GM21717 (cell line): ENCODE results near the gene NRG3.
"Not testable (repeated sequence)": the region's sequence is repeated elsewhere in the genome, so short reads cannot be mapped to it uniquely, and the experiment has no call there.

ENCODE experiments used
- ATAC-seq: cut with Tn5 transposase; IDR thresholded peaks from one replicate; pipeline ENCODE4 v1.9.1; 2021; ENCODE audit warnings: mild to moderate bottlenecking, moderate library complexity; ENCODE audit not compliant: unreplicated experiment

NRG3 gene

DNA sequence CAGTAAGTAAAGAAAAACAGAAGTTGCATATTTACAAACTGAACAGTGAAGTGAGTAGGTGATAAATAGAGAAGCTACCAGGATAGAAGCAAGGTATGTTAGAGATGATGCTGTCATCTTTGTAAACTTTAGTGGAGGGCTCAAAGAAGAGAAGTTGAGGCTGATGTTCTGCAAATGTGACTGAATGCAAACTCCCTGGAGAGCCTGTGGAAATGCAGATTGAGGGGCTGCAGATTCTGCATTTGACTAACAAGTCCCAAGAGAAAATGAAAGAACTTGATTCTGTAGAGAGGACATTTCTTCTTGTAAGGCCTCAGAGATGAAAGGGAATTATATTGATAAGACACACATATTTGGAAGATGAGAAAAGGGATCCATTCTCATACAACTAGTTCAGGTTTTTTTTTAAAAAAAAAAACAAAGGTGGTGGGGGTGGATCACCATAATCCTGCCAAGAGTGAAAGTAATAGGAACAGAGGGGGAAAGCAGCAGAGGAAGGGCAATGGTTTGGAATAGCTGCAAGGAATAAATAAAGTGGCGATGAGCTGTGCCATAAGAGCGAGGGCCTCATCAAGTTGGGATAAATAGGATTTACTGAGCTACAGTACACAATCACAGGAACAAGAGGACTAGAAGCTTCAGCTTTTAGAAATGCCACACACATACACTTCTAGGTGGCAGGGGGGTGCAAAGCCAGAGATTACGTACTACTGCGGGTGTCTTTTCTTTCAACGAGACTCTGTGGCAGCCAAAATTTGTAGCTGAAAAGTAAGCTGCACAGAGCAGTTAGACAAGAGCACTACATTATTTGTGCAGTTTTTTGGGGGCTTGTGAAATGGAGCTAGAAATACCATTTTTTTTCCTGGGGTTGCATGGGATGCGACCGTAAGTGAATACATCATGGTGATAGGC lies 778.5 kb downstream of the NRG3 start:
- ATAC-seq: no peak

DNA sequence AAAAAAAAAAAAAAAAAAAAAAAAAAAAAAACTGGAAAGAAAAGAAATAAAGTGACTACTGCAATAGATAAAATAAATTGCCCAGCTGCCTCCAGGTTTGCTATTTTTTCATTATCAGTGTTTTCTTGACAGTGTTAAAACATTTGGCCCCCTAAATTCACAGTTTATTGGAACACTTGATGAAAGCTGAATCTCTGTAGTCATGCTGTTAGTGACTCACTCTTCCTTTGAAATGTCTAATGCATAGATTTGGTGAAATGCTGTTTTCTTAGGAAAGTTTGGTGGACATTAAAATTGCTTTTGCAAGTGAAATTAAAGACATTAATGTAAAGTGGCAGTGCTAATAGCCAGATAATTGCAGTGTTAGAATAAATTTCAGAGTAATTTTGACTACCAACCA lies 785.2 kb downstream of the NRG3 start:
- no peak for ATAC-seq

DNA sequence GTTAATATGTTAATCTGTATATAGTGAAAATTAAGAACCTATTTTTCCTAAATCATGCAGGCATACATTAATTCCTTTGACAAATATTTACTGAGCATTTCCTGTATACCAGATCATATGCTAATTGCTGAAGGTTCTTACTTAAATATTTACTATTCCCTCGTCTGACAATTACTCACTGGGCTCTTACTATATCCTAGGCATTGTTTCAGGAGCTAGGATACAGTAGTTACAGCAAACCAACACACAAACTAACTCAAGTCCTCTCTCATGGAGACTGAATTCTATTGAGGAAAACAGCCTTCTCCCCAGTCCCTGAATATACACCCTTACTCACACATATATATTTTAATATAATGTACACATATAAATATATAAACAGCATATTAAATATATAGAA lies 786.0 kb downstream of the NRG3 start:
- ATAC-seq: no peak

DNA sequence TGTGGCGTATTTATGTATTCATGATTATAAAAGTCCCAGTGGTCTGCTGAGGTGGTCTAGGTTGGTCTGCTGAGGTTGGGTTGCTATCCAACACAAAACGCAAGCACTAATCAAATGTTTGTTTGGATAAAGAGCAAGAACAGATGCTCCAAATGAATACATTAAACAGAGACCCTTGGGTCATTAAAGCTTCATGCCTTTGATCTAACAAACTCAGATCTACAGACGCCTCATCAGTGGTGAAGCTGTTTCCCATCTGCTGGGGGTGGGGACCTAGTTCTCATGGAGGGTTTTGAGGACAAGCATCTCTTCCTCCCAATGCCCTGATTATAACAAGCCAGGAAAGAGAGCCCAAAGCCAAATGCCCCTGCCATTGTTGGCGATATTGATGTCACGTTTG lies 786.7 kb downstream of the NRG3 start:
- ATAC-seq: no peak

DNA sequence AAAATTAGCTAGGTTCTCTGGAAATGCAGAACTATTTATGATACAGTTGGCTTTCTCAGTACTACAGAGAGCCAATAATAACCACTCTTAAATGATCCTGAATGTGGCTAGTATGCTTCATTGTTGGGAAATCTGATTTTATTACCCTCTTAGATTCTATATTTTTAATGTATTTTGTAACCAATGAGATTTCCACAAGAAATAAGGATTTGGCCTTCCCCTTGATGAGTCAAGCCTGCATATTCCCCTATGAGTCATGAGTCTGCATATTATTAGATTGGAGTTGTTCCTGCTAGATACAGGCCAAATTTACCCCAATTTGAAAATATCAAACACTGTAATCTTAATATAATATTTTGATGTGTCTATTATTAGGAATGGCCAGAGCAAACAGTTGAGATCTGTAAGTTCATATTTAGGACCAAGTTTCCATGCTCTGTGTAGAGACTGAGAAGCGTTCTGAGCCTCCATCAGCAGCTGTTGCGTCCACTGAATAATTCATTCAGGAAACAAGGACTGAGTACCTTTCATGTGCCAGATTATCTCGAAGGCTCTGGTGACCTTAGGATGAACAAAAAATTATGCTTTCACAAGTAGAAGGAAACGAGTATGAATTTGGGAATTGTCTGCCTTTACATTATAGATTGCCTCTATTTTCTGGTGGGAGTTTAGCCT lies 793.4 kb downstream of the NRG3 start:
- no peak for ATAC-seq

DNA sequence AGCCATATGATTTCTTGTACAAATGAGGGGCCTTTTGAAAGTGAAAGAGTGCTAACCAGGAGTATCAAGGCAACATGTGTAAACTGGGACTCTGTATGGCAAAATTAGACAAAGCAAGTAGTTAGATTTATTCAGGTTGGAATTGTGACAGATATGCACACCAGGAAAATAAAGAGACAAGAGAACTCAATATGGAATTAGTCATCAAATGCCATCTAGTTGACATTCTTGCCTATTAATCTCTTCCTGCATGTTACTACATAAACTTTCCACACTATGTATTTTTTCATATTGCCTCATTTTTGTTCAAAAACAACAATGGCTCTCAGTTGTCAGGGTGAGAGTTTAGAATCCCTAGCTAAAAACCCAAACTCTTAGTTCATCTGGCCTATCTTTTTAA lies 799.0 kb downstream of the NRG3 start:
- no peak for ATAC-seq

DNA sequence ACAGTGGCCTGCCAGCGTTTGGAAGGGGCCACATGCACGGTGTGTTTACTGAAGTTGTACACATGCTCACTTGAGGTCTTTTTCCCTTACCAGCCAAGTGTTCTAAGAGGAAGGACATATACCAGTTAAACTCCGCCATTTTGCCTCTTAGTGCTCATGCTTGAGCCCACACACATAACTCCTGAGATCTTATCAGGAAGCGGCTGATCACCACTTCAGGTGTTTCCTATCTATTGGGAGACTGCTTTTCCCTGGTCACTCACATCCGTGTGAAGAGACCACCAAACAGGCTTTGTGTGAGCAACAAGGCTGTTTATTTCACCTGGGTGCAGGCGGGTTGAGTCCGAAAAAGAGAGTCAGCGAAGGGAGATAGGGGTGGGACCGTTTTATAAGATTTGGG lies 802.9 kb downstream of the NRG3 start:
- ATAC-seq: not testable (repeated sequence)

DNA sequence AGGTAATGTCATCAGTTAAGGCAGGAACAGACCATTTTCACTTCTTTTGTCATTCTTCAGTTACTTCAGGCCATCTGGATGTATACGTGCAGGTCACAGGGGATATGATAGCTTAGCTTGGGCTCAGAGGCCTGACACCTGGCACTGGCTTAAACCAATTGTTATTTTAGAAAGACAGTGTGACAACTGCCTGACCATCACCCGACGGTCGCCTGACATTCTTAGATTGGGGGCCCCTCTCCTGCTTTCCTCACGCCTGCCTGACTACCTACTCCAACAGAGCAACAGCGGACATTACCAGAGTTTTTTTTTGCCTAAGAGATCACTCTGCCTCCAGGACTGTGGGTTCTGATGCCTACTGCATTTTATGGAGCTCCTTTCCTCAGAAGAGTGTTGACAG lies 803.5 kb downstream of the NRG3 start:
- not testable (repeated sequence) for ATAC-seq

DNA sequence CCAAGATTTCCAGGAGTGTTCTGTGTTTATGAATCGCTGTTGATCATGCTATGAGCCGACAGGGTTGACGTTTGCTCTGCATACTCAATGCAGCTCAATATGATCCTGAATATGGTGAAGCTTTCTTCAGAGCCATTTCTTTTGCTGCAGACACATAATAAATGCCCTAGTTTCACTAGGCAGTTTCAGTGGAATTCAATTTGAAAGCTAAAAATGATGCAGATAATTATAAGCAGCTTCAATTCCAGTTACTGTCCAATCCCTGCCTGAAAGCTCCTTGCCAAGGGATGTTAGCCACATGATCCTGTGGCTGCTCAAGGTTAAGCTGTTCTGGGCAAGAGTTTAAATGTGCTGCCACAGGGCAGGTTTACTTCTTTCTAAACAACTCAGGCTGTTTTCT lies 805.6 kb downstream of the NRG3 start:
- ATAC-seq: no peak

DNA sequence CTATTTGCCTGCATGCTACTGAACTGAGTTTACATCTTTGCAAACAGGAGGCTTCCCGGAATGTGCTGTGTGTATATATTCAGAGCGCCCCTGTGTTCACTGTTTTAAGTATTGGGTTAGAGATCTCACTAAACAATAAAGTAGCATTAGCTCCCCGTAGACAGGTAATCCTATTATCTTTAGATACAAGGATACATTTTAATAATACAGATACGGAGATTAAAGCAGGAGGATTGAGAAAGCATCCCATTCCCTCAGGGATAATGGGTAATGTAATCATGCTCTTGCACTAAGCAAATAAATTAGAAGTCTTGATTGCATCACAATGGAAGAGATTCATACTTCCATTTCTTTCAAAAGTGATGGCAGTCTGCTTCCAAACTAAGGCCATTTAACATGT lies 809.0 kb downstream of the NRG3 start:
- no peak for ATAC-seq

DNA sequence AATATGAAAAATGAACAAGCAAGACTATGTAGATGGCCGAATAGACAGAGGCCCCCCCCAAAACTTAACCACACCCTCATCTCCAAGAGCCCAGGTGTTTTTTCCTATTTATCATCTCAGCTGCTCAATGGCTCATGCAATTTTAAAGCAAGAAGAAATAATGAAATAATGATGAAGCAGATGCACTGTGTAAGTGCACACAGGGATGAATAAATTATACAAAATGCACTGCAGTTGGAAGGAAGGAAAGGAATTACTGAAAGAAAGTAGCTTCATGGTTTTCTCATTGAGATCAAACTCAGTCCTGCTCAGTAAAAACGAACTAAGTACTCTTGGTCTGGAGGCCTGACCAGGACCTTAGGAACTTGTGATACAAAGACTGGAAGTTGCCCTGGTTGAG lies 810.1 kb downstream of the NRG3 start:
- ATAC-seq: no peak

DNA sequence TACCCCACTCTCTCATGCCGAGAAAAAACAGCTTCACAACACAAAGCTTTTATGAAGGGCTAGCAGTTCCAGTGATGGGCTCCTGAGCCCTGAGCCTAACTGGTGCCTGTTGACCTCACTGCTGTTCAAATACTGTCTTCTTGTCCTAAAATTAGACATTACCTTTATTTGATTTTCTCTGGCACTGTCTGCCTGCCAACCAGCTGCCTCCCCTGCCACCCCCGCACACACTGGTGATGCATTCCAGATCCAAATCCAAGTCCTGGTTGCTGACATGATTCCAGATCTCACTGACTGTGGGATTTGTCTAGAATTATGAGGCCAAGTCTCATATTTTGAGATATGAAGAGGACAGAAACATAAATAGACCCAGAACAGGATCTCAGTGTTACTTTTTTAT lies 816.2 kb downstream of the NRG3 start:
- no peak for ATAC-seq

DNA sequence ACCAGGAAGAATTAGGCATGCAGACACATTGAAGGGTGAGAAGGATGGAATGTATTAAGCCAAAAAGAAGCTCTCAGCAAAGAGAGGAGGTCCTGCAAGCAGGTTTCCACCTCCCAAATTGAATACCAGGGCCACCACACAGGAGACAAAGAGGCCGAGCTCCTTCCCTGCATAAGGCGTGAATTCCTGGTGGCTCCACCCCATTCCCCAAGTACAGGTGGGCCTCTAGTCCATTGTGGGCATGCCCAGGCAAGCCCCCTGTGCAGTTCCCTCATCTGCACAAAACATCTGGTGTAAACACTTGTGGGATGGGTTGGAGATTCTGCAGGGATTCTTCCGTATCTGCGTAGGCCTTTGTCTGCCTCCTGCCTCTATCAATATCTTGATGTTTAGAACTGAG lies 817.5 kb downstream of the NRG3 start:
- no peak for ATAC-seq

DNA sequence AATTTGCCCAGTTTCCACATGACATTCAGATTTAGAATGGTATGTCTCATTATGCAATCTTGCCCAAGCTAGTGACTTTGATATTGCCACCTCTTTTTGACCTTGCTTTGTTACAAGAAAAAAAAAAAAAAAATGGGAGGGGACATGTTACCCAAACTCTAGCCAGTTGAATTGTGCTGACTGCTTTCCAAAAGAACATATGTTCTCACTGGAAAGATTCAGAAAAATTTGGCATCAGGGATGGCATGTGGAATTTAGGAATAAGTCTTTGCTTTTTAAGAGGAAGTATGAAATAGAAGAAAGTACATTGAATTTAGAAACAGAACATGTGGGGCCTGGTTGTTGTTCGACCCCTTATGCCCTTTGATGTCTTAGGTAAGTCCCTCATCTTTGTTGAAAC lies 846.8 kb downstream of the NRG3 start:
- ATAC-seq: no peak

DNA sequence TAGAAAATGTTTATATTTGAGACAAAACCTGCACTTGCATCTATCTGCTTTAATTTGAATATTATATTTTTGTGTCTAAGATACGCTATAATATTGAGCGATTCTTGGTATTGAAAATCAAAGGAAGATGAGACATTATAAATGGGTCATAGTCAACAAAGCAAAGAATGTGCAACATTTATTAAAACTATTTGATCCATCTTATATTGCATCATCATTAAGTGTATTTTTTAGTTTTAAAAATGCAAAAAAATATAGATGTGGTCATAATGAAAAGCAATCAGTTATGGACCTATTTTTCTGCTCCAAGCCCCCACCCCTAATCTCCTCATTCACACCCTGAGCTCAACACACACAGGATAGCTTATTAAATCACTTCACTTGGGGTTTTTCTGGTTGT lies 847.3 kb downstream of the NRG3 start:
- ATAC-seq: no peak

DNA sequence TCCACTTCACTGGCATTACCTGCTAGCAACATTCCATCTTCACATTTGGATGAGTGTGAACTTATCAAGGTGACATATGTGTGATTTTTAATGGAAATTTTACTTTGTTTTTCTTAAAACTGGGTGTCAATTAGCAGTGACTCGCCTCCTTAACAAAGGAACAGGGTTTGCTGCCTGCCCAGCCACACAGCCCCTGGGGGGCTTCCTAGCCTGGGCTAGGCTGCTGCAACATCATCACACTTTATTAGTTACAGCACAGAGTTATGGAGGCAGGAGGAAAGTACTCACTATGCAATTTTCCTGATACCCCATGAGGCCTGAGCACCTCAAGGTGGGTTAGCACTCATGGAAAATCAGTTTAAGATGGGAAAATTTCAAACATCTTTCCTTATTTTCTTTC lies 861.3 kb downstream of the NRG3 start:
- no peak for ATAC-seq

DNA sequence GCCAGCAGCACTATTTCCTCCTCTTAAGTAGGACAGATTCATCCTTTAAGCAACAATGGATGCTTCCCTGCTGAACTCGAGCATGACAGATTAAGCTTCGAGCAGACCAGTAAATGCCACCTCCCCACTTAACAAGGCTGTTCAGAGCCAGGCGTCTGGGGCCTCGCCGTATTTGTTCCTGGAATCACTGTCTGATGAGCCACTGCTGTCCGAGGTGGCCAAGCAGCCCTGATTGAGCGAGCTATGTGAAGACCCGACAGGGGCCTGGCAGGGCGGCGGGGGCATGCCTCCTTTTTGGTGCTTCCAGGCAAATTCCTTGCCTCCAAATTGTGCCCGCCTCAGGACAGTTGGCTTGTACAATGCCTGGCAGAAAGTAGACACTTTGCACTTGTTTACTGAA lies 862.6 kb downstream of the NRG3 start:
- ATAC-seq: no peak

DNA sequence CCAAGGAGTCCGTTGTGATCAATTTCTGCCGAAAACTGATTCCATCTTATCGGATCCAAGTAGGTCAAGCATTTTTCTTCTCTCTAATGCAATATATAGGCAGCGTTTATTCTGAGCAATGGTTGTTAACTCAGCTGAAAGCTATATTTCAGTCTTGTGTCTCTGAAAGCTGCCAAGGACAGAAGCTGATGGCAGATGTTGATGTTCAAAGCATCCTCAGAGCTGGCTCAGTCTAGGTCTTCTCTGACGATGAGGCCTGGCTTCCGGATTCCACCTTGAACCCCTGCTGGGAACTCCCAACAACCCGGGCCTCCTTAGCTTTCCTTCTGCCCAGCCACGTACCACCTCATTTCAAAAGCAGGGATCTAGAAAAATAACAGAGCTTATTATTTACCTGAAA lies 863.6 kb downstream of the NRG3 start:
- no peak for ATAC-seq

DNA sequence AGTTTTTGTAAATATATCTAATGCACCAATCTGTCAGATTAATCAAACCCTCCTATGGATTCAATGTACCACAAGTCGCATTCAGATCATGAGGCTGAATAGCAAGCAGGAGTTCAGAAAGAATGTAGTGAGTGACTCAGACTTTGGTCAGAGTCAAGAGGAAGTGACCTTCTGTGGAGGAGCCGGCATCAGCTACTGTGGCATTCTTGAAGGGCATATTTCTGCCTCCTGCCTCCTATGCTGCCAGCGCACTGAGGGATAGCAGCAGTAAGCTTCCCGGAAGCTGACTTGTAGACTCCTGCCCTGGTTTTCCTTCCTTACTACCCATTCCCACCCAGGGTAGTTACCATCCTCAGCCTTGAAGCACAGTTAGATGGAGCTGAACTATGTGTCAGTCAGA lies 867.5 kb downstream of the NRG3 start:
- ATAC-seq: no peak

DNA sequence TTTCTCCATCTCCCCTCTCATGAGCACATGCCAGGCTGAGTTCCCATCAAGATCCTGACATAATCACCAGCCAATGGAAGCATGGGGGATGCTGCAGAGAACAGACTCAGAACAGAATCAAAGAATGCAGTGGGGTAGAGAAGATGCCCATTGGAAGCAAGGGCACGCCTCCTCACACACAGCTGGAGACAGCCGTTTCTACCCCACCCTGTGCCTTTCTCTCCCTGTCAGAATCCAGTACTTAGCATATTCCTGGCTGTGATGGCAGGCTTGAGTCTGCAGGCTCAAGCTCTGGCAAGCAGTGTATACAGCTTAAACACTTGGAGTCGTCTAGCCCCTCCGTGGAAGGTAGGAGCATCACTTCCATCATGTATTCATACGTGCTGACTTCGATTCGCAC lies 867.9 kb downstream of the NRG3 start:
- ATAC-seq: no peak

DNA sequence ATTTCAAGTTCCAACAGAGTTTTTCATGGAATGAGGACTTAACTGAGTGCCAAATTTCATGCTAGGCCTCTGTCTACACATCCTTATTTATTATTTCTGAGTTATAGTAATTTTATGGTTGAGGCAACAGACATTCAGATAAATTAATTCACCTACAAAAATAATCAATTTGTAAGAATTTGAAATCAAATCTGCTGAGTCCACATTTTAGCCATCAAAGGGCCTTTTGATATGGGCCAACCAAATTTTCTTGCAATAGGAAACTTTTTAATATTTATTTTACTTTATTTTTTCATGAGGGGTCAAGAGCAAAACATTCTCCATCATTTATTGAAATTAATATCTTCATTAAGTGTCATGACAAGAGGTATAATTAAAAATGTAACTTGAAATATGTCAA lies 875.5 kb downstream of the NRG3 start:
- ATAC-seq: no peak

DNA sequence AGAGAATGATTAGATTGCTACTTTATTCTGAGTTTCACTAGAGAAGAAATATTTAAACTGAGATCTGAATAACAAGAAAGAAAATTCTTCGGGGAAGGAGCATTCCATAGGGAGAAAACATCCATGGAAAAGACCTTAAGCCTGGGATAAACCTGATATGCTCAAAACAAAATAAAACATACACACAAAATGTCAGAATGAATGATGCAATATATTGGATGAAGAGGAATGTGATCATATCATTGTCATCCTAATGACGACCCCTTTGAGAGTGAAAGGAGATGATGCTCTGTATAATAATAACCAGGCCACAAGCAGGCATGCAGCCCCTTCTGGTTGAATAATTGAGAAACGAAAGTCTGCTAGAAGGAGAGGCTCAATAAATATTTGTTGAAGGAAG lies 882.4 kb downstream of the NRG3 start:
- no peak for ATAC-seq

DNA sequence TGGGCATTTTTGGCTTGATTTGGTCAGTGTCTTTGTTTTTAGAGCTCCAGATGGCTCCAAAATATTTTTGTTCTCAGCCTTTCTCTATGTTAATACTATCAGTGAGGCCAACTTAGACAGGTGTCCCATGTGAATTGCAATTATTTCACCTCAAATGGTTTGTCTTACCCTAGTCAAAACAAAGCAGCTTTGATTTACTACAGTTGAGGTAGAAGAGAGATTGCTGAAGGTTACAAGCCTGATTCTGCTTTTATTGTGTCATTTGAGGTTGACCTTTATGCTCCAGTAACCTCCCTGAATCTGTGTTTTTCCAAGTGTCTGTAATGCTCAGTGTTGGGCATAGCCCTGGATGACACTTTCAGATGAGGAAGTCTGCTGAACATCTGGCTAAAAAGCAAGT lies 882.9 kb downstream of the NRG3 start:
- no peak for ATAC-seq
